OCI-LY1 (cell line): ENCODE data around the gene ZDHHC11.
"Not testable (repeated sequence)": the region's sequence is repeated elsewhere in the genome, so short reads cannot be mapped to it uniquely, and the experiment has no call there.

Experiments
- H2AFZ ChIP-seq: fragments of 200-600 bp; sonication (generic), shearing (Covaris generic); 2 replicates; pipeline ENCODE4 v1.6.0; 2014; ENCODE audit warnings: antibody characterized with exemption, mild to moderate bottlenecking, low read length
- H3F3A ChIP-seq: fragments of 200-600 bp; sonication (generic), shearing (Covaris generic); 2 replicates; pipeline ENCODE4 v1.6.0; 2014; ENCODE audit warnings: mild to moderate bottlenecking, antibody characterized with exemption, low read length, moderate library complexity; ENCODE audit not compliant: insufficient read depth
- H3K27ac ChIP-seq: fragments of 200-600 bp; sonication (generic); 2 replicates; pipeline ENCODE4 v1.5.1; 2014; ENCODE audit warnings: low read length, mixed run types, mild to moderate bottlenecking, low read depth; ENCODE audit not compliant: poor library complexity, severe bottlenecking
- H3K27me3 ChIP-seq: fragments of 200-600 bp; sonication (generic); 2 replicates; pipeline ENCODE4 v1.6.0; 2014; ENCODE audit warnings: antibody characterized with exemption, mild to moderate bottlenecking, low read length, moderate library complexity; ENCODE audit not compliant: insufficient read depth
- H3K36me3 ChIP-seq: fragments of 200-600 bp; sonication (generic); 2 replicates; pipeline ENCODE4 v1.6.1; 2014; ENCODE audit warnings: mild to moderate bottlenecking, antibody characterized with exemption, low read length, moderate library complexity, mixed read lengths; ENCODE audit not compliant: insufficient read depth
- H3K4me1 ChIP-seq: fragments of 200-600 bp; sonication (generic); 2 replicates; pipeline ENCODE4 v1.5.1; 2014; ENCODE audit warnings: mild to moderate bottlenecking, low read length, moderate library complexity; ENCODE audit not compliant: insufficient read depth, severe bottlenecking
- H3K4me2 ChIP-seq: fragments of 200-600 bp; sonication (generic), shearing (Covaris generic); 2 replicates; pipeline ENCODE4 v1.6.1; 2014; ENCODE audit warnings: low read length
- H3K4me3 ChIP-seq: fragments of 200-600 bp; sonication (generic); 2 replicates; pipeline ENCODE4 v1.5.1; 2014; ENCODE audit warnings: low read length, low read depth, mild to moderate bottlenecking, mixed read lengths; ENCODE audit not compliant: poor library complexity, severe bottlenecking
- H3K79me2 ChIP-seq: fragments of 200-600 bp; shearing (Covaris generic); 2 replicates; pipeline ENCODE4 v1.6.1; 2016; ENCODE audit warnings: mixed run types, low read length, mixed read lengths; ENCODE audit not compliant: insufficient read depth
- H3K9ac ChIP-seq: fragments of 200-600 bp; sonication (generic), shearing (Covaris generic); 2 replicates; pipeline ENCODE4 v1.6.1; 2014; ENCODE audit warnings: mild to moderate bottlenecking, low read length, mixed read lengths
- H3K9me2 ChIP-seq: fragments of 200-600 bp; sonication (generic), shearing (Covaris generic); 2 replicates; pipeline ENCODE4 v1.6.1; 2014; ENCODE audit warnings: low read depth, mild to moderate bottlenecking, low read length, mixed read lengths
- H3K9me3 ChIP-seq: fragments of 200-600 bp; shearing (Covaris generic); 2 replicates; pipeline ENCODE4 v1.6.1; 2014; ENCODE audit warnings: low read length, mixed read lengths
- H4K20me1 ChIP-seq: fragments of 200-600 bp; sonication (generic), shearing (Covaris generic); 2 replicates; pipeline ENCODE4 v1.6.0; 2016; ENCODE audit warnings: mild to moderate bottlenecking, low read length; ENCODE audit not compliant: insufficient read depth
- EZH2 ChIP-seq: fragments of 200-600 bp; sonication (generic), shearing (Covaris generic); IDR thresholded peaks from 2 replicates; pipeline ENCODE4 v1.8.0; 2017; ENCODE audit warnings: borderline replicate concordance, mixed run types, mild to moderate bottlenecking, antibody characterized with exemption, low read length, moderate library complexity, mixed read lengths
- TF ChIP-seq, protein P1 (sequence below): fragments of 200-600 bp; sonication (generic), shearing (Covaris generic); IDR thresholded peaks from 2 replicates; pipeline ENCODE4 v1.5.1; 2017; ENCODE audit warnings: mild to moderate bottlenecking, antibody characterized with exemption, low read length, moderate library complexity, mixed read lengths

ZDHHC11 gene

DNA sequence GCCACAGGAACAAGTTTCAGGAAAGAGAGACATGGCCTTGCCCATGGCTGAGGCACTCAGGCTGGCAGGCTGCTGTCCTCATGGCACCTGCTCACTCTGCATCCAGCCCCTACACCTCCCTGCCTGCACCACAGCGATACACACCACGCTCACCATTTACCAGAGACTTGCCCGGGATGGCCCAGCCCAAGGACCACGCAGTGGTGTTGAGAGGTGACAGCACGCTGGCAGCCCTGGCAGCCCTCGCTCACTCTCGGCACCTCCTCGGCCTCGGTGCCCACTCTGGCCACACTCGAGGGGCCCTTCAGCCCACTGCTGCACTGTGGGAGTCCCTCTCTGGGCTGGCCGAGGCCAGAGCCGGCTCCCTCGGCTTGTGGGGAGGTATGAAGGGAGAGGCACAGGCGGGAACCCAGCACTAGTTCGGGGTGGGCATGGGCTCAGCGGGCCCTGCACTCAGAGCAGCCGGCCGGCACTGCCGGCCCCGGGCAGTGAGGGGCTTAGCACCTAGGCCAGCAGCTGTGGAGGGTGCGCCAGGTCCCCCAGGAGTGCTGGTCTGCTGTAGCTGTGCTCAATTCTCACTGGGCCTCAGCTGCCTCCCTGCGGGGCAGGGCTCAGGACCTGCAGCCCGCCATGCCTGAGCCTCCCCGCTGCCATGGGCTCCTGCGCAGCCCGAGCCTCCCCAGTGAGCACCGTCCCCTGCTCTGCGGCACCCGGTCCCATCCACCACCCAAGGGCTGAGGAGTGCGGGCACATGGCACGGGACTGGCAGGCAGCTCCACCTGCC is 86.6 kb downstream of the ZDHHC11 start:
- H3K4me1 ChIP-seq: no peaks in the 10 kb centered on the region
- H3K9me3 ChIP-seq: no peaks in the 10 kb centered on the region
- no peaks in the 10 kb centered on the region for H3F3A ChIP-seq
- H3K27ac ChIP-seq: no peak overlapping the region
- H3K79me2 ChIP-seq: no peaks in the 10 kb centered on the region
- no peak overlapping the region for H3K9ac ChIP-seq
- H3K4me2 ChIP-seq: no peak overlapping the region
- no peaks in the 10 kb centered on the region for H3K27me3 ChIP-seq
- H4K20me1 ChIP-seq: no peaks in the 10 kb centered on the region
- H3K9me2 ChIP-seq: no peaks in the 10 kb centered on the region
- H3K36me3 ChIP-seq: no peaks in the 10 kb centered on the region
- no peak overlapping the region for H3K4me3 ChIP-seq
- TF ChIP-seq EZH2: no peak
- TF ChIP-seq, protein P1, sequence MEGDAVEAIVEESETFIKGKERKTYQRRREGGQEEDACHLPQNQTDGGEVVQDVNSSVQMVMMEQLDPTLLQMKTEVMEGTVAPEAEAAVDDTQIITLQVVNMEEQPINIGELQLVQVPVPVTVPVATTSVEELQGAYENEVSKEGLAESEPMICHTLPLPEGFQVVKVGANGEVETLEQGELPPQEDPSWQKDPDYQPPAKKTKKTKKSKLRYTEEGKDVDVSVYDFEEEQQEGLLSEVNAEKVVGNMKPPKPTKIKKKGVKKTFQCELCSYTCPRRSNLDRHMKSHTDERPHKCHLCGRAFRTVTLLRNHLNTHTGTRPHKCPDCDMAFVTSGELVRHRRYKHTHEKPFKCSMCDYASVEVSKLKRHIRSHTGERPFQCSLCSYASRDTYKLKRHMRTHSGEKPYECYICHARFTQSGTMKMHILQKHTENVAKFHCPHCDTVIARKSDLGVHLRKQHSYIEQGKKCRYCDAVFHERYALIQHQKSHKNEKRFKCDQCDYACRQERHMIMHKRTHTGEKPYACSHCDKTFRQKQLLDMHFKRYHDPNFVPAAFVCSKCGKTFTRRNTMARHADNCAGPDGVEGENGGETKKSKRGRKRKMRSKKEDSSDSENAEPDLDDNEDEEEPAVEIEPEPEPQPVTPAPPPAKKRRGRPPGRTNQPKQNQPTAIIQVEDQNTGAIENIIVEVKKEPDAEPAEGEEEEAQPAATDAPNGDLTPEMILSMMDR: no peak
- H2AFZ ChIP-seq: no peak overlapping the region

DNA sequence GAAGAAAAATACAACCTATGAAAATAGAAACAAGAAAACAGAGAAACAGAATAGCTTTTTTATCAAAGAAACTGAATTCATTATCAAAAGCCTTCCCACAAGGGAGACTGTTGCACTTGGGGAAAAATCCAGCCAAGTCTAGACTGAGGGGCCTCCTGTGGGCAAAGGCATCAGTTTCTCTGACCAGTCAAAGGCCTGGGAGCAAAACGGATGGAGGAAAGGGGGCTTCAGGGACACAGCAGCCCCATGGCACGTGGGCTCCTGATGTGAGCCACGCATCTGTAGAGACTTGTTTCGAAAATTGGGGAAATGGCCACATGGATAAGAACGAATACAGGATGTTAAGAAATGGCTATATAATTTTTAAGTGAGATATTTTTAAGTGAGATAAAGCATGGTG is 87.4 kb downstream of the ZDHHC11 start:
- H3K9me3 ChIP-seq: no peaks in the 10 kb centered on the region
- no peaks in the 10 kb centered on the region for H4K20me1 ChIP-seq
- no peak overlapping the region for H3K4me2 ChIP-seq
- H3K36me3 ChIP-seq: no peaks in the 10 kb centered on the region
- no peak overlapping the region for H3K27ac ChIP-seq
- H3F3A ChIP-seq: no peaks in the 10 kb centered on the region
- no peaks in the 10 kb centered on the region for H3K79me2 ChIP-seq
- no peak overlapping the region for H2AFZ ChIP-seq
- no peaks in the 10 kb centered on the region for H3K27me3 ChIP-seq
- no peak for TF ChIP-seq EZH2
- TF ChIP-seq, protein P1: no peak
- no peak overlapping the region for H3K4me3 ChIP-seq
- H3K9me2 ChIP-seq: no peaks in the 10 kb centered on the region
- no peaks in the 10 kb centered on the region for H3K4me1 ChIP-seq
- no peak overlapping the region for H3K9ac ChIP-seq

DNA sequence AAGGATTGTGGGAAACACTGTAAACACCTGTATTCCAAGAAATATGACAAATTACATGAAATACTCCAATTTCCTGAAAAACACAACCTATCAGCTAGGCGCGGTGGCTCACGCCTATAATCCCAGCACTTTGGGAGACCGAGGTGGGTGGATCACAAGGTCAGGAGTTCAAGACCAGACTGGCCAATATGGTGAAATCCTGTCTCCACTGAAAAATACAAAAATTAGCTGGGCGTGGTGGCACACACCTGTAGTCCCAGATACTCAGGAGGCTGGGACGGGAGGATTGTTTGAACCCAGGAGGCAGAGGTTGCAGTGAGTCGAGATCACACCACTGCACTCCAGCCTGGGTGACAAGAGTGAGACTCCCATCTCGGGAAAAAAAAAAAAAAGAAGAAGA is 87.8 kb downstream of the ZDHHC11 start:
- H3K27ac ChIP-seq, H3K79me2 ChIP-seq, H3K9ac ChIP-seq, H3K4me2 ChIP-seq, H3K4me3 ChIP-seq, H3K9me2 ChIP-seq, H3K36me3 ChIP-seq, H3K27me3 ChIP-seq, H3K9me3 ChIP-seq, H3K4me1 ChIP-seq, H3F3A ChIP-seq, H4K20me1 ChIP-seq, H2AFZ ChIP-seq: not testable (repeated sequence)
